HG02840 (cell line): ENCODE data around the gene SYNE1.
A peak's percentile ranks its signal among the peaks of the same experiment; 100 is the strongest.
"Not testable (repeated sequence)": the region's sequence is repeated elsewhere in the genome, so short reads cannot be mapped to it uniquely, and the experiment has no call there.

Experiments
- ATAC-seq: cut with Tn5 transposase; IDR thresholded peaks from one replicate; pipeline ENCODE4 v1.9.1; 2021; ENCODE audit warnings: mild to moderate bottlenecking, moderate library complexity, moderate number of reproducible peaks; ENCODE audit not compliant: unreplicated experiment, low FRiP score

SYNE1 gene

DNA sequence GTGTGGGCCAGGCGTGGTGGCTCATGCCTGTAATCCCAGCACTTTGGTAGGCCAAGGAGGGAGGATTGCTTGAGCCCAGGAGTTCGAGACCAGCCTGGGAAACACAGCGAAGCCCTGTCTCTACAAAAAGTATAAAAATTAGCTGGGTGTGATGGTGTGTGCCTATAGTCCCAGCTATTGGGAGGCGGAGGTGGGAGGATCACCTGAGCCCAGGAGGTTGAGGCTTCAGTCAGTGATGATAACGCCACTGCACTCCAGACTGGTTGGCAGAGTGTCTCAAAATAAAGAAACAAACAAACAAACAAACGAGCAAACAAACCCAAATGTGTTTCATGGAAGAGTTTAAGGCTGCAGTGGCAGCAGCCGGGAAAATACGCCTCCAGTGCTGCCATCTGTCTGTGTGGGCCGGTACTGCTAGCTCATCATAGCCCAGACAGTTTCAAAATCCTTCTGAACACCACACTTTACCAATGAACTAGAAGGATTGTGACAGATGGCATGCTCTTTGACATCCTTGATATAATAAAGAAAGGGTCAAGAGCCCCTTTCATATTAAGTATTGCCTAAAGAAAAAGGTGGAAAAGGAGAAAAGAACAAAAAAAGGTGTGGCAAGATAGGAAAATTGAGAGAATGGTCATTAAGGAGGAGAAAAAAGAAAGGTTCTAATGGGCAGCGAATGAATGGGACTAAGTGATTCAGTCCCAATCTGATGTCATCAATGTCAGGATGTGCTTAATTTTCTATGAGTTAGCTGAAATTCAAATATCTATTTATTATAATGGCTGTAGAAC lies 298.6 kb downstream of the SYNE1 start:
- ATAC-seq: peak; percentile 79

DNA sequence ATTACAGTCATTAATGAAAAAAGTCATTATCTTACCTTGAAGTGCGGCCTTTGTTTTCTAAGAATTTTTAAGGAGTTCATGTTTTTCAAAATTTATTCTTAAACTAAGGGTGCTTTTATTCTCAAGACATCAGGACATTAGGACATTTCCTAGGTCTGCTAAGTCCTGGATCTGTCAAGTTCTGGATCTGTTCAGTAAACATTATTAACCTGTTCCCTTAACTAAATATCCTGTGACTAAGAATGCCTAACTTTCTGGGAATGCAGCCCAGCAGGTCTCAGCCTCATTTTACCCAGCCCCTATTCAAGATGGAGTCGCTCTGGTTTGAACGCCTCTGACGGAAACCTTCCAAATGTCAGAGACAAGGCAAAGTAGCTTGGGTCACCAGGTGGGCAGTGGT lies 302.6 kb downstream of the SYNE1 start:
- no peak for ATAC-seq

DNA sequence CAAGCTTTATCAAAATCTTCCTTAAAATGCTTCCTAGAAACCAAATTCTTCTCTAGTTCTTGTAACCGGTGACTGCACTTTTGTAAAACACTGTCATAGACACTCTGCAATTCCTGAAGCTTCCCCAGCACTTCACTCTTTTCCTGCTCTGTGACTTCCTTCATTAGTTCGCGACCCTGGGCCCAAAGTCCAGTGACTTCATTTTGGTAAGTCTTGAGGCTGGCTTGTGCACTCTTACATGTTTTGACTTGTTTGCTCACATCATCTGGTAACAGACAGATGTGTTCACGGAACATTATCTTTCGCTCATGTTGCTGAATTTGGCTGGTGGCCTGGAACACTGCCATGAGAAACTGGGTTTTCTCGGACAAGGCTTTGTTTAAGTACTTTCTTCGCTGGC lies 306.2 kb downstream of the SYNE1 start:
- no peak for ATAC-seq

DNA sequence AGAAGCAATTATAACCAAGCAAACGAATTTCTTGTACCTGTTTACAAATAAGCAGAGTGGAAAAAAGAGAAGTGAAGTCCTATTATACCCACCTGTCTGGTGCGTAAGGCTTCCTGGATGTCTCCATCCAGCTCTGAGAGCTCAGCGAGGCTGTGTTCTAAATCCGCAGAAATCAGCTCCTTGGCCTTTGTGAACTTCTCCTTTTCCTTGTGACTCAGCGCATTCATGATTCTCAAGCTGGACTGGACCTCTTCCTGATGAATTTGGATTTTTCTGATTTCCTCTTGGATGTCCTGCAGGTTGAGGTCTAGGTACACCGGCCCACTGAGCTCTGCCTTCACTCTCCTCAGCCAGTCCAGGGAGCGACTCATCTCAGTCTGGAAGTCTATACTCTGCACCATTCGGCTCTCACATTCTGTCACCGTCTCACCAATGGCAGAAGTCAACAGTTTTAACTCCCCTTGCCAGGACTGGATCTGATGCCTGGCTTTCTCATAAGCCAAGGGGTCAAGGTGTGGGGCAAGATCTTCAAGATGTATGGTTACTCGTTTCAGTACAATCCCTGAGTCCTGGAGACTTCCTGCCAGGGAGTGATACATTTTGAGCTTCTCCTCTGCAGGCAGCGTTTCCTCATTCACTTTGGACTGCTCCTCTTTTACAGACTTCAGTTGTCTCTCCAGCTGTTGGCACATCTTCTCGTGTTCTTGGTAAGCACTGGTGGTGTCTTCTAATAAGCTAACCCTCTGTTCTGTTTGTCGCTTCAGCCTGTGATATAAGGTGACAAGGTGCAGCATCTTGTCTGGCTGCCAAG lies 307.3 kb downstream of the SYNE1 start:
- ATAC-seq: no peak

DNA sequence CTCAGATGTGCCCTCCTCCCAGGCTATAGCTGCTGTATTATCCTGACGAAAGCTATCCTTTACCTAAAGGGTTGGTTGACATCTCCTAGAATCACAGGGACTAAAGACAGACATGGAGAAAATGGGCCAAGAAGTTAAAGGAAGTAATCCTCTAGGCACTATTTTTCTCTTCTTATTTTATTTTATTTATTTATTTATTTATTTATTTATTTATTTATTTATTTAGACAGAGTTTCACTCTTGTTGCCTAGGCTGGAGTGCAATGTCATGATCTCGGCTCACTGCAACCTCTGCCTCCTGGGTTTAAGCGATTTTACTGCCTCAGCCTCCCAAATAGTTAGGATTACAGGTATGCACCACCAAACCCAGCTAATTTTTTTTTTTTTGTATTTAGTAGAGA lies 309.0 kb downstream of the SYNE1 start:
- ATAC-seq: not testable (repeated sequence)

DNA sequence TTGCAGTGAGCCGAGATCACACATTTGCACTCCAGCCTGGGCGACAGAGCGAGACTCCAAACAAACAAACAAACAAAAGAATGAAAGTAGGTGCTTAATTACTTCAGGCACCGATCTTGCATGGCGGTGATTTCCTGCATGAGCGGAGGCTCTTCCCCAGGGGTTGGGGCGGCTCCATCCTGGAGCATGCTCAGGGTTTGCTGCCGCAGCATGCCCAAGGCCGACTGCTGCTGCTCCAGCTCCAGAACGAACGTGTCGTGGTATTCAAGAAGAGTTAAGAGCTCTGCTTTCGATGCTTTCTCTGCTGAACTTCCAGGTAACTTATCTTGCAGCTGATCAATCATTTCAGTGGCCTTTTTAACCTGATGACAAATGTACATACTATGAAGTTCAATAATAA lies 313.8 kb downstream of the SYNE1 start:
- no peak for ATAC-seq

DNA sequence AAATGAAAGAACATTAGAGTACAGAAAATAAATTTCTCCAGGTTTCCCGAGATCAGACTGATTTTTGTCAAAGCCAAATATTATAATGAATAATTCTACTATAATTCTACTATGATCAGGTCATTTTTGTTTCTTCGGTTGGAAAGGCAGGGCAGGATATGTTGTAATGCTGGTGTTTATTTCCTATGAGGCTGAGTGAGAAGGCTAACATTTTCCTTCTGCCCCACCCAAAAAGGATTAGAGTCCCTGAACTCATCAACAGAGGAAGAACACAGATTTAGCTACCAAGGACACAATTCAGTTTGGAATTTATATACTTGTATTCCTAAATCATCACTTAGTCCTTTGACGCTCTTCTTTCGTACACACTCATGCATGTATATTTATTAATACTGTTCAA lies 318.9 kb downstream of the SYNE1 start:
- no peak for ATAC-seq

DNA sequence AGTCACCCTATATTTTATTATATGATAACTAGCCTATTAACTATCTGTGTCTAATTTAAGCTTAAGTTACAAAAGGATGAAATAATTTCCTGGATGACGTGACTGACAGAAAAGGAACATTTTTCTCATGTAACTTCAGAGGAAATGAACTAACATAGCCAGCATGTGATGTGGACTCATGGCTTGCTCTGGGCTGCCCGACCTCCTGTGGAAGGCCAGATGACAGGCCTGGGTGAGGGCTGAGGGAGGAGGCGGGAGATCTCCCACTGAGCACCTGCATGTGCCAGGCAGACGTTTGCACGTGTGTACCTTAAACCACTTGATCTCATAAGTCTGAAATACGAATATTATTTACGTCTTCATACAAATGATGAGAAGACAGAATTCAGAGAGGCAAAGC lies 321.1 kb downstream of the SYNE1 start:
- no peak for ATAC-seq

DNA sequence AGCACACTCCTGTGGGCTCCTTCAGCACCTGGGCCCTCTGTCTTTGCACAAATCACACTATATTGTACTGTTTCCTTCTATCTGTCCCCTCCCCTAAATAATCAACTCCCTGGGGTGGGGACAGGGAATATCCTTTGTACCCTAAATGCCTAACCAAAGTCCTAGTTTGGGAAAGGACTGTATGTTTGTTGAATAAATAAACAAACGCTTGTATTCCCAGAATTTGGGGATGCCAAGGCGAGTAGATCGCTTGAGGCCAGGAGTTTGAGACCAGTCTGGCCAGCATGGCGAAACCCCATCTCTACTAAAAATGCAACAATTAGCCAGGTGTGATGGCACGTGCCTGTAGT lies 322.7 kb downstream of the SYNE1 start:
- no peak for ATAC-seq

DNA sequence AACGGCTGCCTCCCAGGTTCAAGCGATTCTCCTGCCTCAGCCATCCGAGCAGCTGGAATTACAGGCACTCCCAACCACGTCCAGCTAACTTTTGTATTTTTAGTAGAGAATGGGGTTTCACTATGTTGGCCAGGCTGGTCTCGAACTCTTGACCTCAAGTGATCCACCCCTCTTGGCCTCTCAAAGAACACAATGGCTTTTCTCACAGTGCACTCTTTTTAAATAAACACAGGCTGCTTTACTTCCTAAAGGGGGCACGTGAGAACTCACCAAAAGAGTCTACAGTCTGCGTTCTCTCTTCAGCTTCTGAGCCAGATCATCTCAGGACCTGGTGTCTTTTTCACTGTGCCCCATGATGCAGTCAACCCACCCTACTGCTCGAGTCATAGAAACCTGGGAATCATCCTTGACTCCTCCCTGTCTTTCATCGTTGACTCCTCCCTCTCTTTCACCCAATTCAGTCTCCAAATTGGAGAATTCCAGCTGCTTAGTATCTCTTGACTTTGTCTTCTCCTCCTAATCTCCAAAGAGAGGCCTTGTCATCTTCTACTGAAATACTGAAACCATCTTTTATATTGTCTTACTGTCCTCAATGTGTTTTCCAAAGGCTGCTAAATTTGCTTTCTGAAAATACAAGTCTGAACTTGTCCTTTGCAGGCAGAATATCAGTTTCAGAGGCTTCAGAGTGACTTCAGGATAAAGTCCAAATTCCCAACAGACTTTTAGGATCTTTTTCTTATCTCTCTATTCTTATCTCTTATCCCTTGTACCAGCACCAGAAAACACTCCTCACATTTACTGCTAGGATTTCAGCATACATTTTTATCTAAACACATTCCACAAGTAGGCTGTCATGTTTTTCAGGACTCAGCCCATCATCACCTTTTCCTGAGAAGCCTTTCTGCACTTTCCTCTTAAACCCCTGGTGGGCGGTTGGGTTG lies 323.4 kb downstream of the SYNE1 start:
- ATAC-seq: no peak

DNA sequence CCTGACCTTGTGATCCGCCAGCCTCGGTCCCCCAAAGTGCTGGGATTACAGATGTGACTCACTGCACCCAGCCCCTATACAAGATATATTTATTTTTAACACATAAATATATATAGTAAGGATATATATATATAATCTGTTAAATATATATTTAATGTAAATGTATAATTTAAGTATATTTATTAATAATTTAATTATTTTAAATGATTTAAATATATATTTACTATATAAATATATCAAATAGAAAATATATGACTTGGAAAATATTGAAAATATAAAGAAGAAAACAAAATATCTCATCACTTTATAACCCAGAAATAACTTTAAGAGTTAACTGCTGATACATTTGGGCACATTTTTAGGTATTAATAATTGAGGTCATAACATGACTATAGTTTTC lies 324.7 kb downstream of the SYNE1 start:
- ATAC-seq: no peak

DNA sequence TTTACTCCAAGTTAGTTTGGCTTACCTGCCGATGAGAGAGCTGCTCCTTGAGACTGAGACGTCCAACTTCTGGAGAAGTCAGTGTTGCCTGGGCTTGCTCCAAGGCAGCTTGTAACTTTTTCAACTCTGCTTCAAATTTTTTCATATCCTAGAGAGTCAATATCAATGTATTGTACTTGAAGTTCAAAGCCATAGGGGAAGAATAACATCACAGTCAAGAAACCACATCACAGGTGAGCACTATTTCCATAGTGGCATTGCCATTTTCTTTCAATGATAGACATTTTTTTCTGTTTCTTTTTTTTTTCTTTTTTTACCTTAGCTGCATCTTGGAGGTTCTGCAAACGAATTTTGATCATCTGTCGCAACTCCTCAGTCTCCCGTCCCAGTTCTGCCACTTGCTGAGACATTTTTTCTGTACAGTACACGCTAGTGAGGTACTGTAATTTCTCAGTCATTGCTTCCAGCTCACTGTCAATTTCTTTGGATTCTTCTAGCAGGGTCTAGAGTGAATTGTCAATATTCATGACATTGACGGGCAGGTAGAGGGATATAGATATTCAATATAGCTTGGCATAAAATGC lies 326.7 kb downstream of the SYNE1 start:
- no peak for ATAC-seq

DNA sequence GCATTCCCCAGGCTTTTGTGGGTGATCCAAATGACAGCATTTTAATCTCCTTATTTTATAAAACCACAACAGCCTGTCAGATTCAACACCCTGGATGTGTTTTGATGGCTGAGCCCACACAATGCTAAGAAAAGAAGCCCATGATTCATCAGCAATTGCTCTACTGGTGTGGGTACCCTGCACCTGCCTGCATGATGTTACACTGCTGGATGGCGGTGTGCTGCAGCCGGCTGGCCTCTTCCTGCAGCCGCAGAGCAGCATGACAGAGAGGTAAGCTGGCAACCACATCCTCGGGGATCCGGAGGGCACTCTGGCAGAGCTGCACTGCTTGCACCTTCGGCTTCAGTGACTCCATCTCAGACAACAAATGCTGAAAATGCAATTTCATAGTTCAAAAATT lies 327.5 kb downstream of the SYNE1 start:
- ATAC-seq: no peak

DNA sequence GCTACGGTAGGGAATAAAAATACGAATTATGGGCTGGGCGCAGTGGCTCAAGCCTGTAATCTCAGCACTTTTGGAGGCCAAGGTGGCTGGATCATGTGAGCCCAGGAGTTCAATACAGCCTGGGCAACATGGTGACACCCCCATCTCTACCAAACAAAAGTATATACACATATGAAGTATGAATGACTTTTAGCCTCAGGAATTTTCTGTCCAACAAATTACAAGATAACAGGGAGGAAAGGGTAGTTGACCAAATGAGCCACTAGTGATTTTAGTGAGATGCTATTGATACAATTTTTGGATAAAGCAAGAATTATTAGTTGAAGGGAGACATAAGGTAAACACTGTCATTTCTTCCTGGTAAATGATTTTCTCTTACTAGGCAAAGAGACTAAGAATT lies 328.2 kb downstream of the SYNE1 start:
- no peak for ATAC-seq

DNA sequence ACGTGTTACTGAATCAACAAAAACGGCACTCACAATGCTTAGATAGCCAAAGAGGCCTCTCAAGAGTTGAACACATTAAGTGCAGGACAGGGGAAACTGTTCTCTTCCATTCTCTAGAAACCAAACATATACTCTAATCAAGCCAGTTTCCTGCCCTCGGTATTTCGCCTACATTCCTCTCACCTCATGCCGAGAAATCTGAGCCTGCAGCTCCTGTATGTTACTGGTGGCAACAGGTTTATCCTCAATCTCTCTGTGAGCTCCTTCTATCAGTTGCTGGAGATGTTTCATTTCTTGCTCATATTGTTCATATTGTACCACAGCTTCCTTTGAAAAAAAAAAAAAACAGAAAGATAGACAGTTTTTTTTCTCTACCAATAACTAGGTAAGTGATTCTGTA lies 328.9 kb downstream of the SYNE1 start:
- no peak for ATAC-seq

DNA sequence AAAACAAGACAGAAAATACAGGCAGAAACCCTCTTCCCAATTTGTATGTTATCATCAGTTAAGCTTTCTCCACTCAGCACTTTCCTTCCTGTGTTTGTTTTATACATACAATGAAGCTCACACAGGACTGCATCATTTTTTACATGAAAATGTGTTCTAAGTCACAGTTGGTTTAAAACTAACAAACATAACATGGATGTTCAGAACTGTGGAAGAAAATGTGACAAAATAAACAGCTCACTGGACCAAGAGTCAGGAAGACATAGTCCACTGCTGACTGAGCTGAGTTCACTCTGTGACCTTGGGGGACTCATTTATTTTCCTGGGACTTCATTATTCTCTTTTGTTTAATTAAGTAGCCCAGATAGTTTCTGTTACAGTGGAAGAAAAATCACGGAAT lies 331.5 kb downstream of the SYNE1 start:
- ATAC-seq: no peak

DNA sequence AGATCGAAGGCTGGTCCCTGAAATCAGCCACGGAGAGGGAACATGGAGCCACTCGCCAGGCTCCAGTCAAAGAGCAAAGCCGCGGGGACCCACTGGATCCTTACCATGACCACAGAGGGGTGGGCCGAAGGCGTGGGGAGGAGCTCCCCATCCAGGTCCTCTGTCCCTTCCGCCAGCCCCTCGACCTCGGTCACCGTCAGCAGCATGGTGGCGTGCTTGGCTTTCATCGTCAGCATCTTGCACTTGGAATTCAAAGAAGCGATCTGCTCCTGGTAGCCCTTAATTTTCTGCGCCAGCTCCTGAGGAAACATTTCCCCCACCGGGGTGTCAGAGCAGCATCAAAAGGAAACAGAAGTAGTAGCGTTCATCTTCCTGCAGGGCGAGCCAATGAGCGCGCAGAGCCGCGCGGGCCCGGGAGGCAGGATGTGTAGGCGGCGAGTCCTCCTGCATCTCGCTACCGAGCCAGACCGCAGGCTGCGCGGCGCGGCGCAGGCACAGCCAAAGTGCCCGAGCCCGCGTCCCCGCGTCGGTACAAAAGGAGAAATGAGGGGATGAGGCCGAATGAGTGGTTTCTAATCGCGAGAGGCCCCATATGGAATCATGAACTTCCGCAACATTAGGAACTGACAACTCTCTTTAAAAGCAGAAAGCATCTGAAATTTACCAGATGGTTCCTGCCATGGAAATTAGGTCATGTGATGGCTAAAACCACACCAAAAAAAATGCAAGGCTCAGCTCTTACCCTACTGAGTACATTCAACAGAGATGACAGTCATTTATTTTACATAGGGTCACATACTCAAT lies 335.2 kb downstream of the SYNE1 start:
- ATAC-seq: peak; percentile 95

DNA sequence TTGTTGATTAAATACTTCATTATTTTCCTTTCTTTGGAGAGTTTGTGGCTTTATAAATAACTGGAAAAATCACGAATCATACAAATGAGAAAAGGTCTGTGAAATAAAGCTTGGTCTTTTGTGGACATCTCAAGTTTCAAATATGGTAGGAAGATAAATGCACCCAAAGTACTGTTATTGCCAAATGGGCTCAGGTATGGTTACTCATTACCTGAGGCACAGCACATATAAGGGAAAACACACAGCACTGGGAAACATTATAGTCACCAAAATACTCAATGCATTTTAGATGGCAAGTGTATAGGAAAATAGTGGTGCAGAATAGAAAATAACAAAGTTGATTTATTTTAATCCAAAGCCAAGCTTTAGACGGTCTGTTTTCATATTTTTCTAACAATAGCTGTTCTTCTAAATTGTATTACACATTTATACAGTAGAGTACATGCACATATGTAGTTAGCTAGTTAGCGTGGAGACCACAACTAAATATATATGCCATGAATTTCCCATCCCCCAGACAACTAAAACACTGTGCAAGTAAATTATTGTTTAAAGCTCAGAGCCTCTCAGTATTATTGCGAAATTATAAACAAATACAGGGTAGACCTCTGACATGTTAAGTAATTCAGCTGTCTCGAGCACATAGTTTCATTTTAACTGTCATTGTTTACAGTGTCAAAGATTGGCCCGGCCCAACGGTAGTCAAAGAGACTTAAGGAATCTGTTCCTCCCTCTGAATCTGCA lies 336.0 kb downstream of the SYNE1 start:
- peak; percentile 28 for ATAC-seq

DNA sequence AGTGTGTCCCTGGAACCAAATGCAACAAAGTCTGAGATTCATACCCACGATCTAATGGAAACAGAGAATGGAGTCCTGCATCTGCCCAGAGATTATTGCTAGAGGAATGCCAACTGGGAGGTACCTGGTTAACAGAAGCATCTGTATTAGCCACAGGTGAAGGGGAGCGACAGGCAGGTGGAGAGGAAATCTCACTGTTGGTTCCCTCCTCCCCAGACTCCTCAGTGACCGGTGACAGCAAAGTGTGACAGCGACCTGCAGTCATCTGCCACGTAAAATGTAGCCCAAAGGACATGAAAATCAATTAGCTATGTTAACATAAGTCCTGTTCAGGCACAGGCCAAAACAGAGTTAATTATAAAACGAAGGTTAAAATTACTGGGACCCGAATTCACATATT lies 336.6 kb downstream of the SYNE1 start:
- ATAC-seq: no peak
